Measurements from ENCODE around the gene TMC6. TPM values are rescaled to one million over a fixed set of nuclear protein-coding genes. Genes with fewer than 3 reads are reported as not detected.
A peak's percentile ranks its signal among the peaks of the same experiment; 100 is the strongest.

TMC6 gene
- total and polyA plus RNA-seq, 2 of the 13 experiments (the other 11 are each of a cell fraction or from before 2014, with no cell fraction given), result 48.4 to 99.1 TPM

GRCh38 chr17:78130437-78131101, 2.0 kb upstream of the TMC6 start, which contains the start of gene TMC8 (continued):
- TF ChIP-seq ZNF562 (CRISPR knock-in tag; IDR thresholded peaks at IDR 0.05; ENCODE audit: borderline replicate concordance) (no peak), HMG20B (CRISPR knock-in tag; conservative IDR thresholded peaks at IDR 0.05) (no peak), SYNCRIP (IDR thresholded peaks at IDR 0.05; ENCODE audit: insufficient read depth, low read depth, low read length) (no peak), ZFX (CRISPR knock-in tag; IDR thresholded peaks at IDR 0.05; ENCODE audit: low read depth) (peak; percentile 95), ZNF564 (CRISPR knock-in tag; IDR thresholded peaks at IDR 0.05) (no peak), ZNF563 (CRISPR knock-in tag; IDR thresholded peaks at IDR 0.05) (peak; percentile 74; the same call in 1 of the 2 replicates), NFKB2 (CRISPR knock-in tag; IDR thresholded peaks at IDR 0.05; ENCODE audit: borderline replicate concordance) (peak; percentile 35; the same call in 1 of the 2 replicates), TEAD2 (CRISPR knock-in tag; IDR thresholded peaks at IDR 0.05) (no peak), IRF2 (CRISPR knock-in tag; IDR thresholded peaks at IDR 0.05) (peak; percentile 59; the same call in 1 of the 2 replicates), ZGPAT (CRISPR knock-in tag; IDR thresholded peaks at IDR 0.05) (peak; percentile 64; the same call in 1 of the 2 replicates), ZSCAN22 (CRISPR knock-in tag; IDR thresholded peaks at IDR 0.05) (no peak), ZNF350 (CRISPR knock-in tag; IDR thresholded peaks at IDR 0.05; ENCODE audit: borderline replicate concordance, low read depth) (no peak; the same call in 1 of the 2 replicates), MYC (CRISPR knock-in tag; IDR thresholded peaks at IDR 0.05; ENCODE audit: borderline replicate concordance) (peak; percentile 31; the same call in 1 of the 2 replicates), ZNF775 (CRISPR knock-in tag; IDR thresholded peaks at IDR 0.05; ENCODE audit: borderline replicate concordance) (no peak), HOXA3 (CRISPR knock-in tag; IDR thresholded peaks at IDR 0.05) (peak; percentile 74; the same call in 1 of the 2 replicates), NCOA2 (CRISPR knock-in tag; IDR thresholded peaks at IDR 0.05) (0 out of 2 replicates have a peak, but pooled peaks have one; percentile 42), ZNF441 (CRISPR knock-in tag; IDR thresholded peaks at IDR 0.05; ENCODE audit: borderline replicate concordance) (0 out of 2 replicates have a peak, but pooled peaks have one; percentile 72), SKI (IDR thresholded peaks at IDR 0.05; ENCODE audit: partially characterized antibody) (no peak), SPEN (CRISPR knock-in tag; IDR thresholded peaks at IDR 0.05; ENCODE audit: low read depth) (peak; percentile 91; the same call in 1 of the 2 replicates), ZNF468 (CRISPR knock-in tag; IDR thresholded peaks at IDR 0.05) (no peak), ZNF609 (CRISPR knock-in tag; IDR thresholded peaks at IDR 0.05; ENCODE audit: borderline replicate concordance) (no peak), ZNF546 (CRISPR knock-in tag; conservative IDR thresholded peaks at IDR 0.05) (no peak), ZBTB20 (CRISPR knock-in tag; IDR thresholded peaks at IDR 0.05; ENCODE audit: borderline replicate concordance, low read depth) (0 out of 2 replicates have a peak, but pooled peaks have one; percentile 60)

Measured in HepG2 (cell line).